PFSK-1 (cell line): Measurements from ENCODE around the gene GALK1.

Experiments used
- FOXP2 ChIP-seq: optimal IDR thresholded peaks from 2 replicates; pipeline ENCODE3; 2011; ENCODE audit warnings: borderline replicate concordance, control low read depth, inconsistent platforms; ENCODE audit not compliant: insufficient read depth; ENCODE audit errors: extremely low read length, extremely low read depth
- POLR2AphosphoS5 ChIP-seq: IDR thresholded peaks from 2 replicates; pipeline ENCODE4 v1.6.1; 2012; ENCODE audit warnings: low read depth, mild to moderate bottlenecking, control low read depth, low read length, moderate library complexity
- SIN3A ChIP-seq: IDR thresholded peaks from 2 replicates; pipeline ENCODE4 v1.6.1; 2012; ENCODE audit warnings: mild to moderate bottlenecking, low read length, moderate library complexity, borderline replicate concordance; ENCODE audit not compliant: insufficient read depth
- TAF1 ChIP-seq: IDR thresholded peaks from 2 replicates; pipeline ENCODE4 v1.6.1; 2012; ENCODE audit warnings: low read length, control low read depth, borderline replicate concordance; ENCODE audit not compliant: insufficient read depth
- TF ChIP-seq, protein P1 (sequence below), 2 experiments: IDR thresholded peaks; 2 replicates each; pipeline versions ENCODE4 v1.6.1 to v1.8.0; 2011 to 2012; ENCODE audit warnings: low read depth in 2 of 2, low read length in 2 of 2, control low read depth in 1 of 2, inconsistent platforms in 1 of 2, mild to moderate bottlenecking in 1 of 2, moderate library complexity in 1 of 2; ENCODE audit not compliant: insufficient read depth in 1 of 2

GALK1 gene

DNA sequence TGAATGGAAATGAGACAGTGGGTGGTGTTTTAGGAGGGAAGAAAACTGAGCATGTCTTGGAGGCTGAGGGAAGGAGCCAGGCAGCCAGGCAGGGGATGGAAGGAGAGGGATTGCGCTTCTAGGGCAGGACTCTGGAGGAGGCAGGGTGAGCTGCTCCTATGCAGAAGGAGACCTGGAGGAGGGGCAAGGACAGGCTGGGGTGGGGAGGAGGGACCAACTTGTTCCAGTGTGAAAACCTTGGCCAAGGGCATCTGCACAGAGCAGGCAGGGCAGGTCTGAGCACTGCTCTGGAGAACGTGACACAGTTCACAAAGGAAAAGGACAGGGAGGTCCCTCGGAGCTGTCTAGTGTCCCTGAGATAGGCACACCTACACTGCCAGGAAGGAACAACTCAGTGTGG, 5.5 kb downstream of the GALK1 start:
- TF ChIP-seq SIN3A (no peak), FOXP2 (no peak), POLR2AphosphoS5 (no peak), TAF1 (no peak)
- TF ChIP-seq, protein P1, sequence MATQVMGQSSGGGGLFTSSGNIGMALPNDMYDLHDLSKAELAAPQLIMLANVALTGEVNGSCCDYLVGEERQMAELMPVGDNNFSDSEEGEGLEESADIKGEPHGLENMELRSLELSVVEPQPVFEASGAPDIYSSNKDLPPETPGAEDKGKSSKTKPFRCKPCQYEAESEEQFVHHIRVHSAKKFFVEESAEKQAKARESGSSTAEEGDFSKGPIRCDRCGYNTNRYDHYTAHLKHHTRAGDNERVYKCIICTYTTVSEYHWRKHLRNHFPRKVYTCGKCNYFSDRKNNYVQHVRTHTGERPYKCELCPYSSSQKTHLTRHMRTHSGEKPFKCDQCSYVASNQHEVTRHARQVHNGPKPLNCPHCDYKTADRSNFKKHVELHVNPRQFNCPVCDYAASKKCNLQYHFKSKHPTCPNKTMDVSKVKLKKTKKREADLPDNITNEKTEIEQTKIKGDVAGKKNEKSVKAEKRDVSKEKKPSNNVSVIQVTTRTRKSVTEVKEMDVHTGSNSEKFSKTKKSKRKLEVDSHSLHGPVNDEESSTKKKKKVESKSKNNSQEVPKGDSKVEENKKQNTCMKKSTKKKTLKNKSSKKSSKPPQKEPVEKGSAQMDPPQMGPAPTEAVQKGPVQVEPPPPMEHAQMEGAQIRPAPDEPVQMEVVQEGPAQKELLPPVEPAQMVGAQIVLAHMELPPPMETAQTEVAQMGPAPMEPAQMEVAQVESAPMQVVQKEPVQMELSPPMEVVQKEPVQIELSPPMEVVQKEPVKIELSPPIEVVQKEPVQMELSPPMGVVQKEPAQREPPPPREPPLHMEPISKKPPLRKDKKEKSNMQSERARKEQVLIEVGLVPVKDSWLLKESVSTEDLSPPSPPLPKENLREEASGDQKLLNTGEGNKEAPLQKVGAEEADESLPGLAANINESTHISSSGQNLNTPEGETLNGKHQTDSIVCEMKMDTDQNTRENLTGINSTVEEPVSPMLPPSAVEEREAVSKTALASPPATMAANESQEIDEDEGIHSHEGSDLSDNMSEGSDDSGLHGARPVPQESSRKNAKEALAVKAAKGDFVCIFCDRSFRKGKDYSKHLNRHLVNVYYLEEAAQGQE (IDR thresholded peaks at IDR 0.05; ENCODE audit: insufficient read depth in 1 of 2, low read depth in 2 of 2, low read length in 2 of 2) = no peak

DNA sequence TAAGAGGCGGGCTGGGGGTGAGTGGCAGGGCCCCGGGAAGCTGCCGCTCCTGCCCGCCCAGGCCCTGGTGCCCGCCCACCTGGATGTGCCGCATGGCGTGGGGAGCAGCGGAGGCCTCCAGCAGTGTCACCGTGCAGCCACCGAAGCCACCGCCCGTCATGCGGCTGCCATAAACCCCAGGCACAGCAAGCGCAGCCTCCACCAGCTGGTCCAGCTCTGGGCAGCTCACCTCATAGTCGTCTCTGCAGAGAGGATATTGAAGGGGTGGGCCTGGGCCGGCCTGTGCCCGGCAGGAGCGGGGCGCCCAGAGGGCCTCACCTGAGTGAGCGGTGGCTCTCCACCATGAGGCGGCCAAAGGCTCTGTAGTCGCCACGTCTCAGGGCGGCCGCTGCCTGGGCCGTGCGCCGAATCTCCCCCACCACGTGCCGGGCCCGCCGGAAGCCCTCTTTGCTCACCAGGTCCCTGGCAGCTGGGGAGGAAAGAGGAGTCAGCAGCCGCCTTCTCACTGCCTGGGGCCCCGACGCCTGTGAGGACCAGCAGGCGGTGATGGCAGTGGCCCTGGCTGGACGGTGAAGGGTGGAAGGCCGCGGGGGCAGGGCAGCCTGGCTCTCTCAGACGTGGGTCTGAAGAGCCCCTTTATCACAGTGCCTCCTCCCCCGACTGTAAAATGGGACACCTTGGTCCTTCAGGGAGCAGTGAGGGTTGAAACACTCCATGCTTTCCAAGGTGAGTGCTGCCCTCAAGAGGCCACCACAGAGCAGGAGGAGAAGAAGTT, 6.7 kb downstream of the GALK1 start:
- TF ChIP-seq POLR2AphosphoS5 (no peak), TAF1 (no peak), FOXP2 (no peak), SIN3A (no peak)
- TF ChIP-seq, protein P1 (IDR thresholded peaks at IDR 0.05; ENCODE audit: insufficient read depth in 1 of 2, low read depth in 2 of 2, low read length in 2 of 2) = no peak

- TF ChIP-seq SIN3A = no peak
- no peak for TF ChIP-seq FOXP2
- no peak for TF ChIP-seq POLR2AphosphoS5
- TF ChIP-seq TAF1 = no peak
- TF ChIP-seq, protein P1 (IDR thresholded peaks at IDR 0.05; ENCODE audit: insufficient read depth in 1 of 2, low read depth in 2 of 2, low read length in 2 of 2) = no peak
Observed at GRCh38 chr17:75757086-75757681, 7.8 kb downstream of the GALK1 start.

GRCh38 chr17:75756451-75757085, 8.4 kb downstream of the GALK1 start:
- TF ChIP-seq, protein P1 (IDR thresholded peaks at IDR 0.05; ENCODE audit: insufficient read depth in 1 of 2, low read depth in 2 of 2, low read length in 2 of 2) = no peak
- TF ChIP-seq POLR2AphosphoS5 (no peak), FOXP2 (no peak), TAF1 (no peak), SIN3A (no peak)
